SK-N-MC (cell line): ENCODE results near the gene HDGFL1.

ENCODE experiments used
- DNase-seq: peaks from one replicate; pipeline ENCODE4 v3.0.0-alpha.2; 2011; ENCODE audit warnings: low read depth, low spot score
- H3K27ac ChIP-seq: fragments of 200-600 bp; sonication (generic); 2 replicates; pipeline ENCODE4 v1.5.1; 2016; ENCODE audit warnings: mixed run types
- H3K36me3 ChIP-seq: fragments of 200-600 bp; sonication (generic); 2 replicates; pipeline ENCODE4 v1.6.1; 2017; ENCODE audit warnings: antibody characterized with exemption, low read length, mixed read lengths; ENCODE audit not compliant: insufficient read depth
- H3K4me3 ChIP-seq: fragments of 200-600 bp; sonication (generic); 2 replicates; pipeline ENCODE4 v1.5.1; 2016
- H3K9ac ChIP-seq: fragments of 200-600 bp; sonication (generic); 2 replicates; pipeline ENCODE4 v1.8.0; 2017; ENCODE audit warnings: mixed run types, mixed read lengths; ENCODE audit not compliant: insufficient read length
- H3K9me3 ChIP-seq: fragments of 200-600 bp; sonication (generic); 2 replicates; pipeline ENCODE4 v1.6.1; 2017; ENCODE audit warnings: low read depth, mild to moderate bottlenecking, antibody characterized with exemption, low read length, moderate library complexity, mixed read lengths
- EZH2 ChIP-seq: fragments of 200-600 bp; sonication (generic); IDR thresholded peaks from one replicate; pipeline ENCODE4 v1.6.1; 2017; ENCODE audit warnings: antibody characterized with exemption
- FOXP2 ChIP-seq: optimal IDR thresholded peaks from 2 replicates; pipeline ENCODE3; 2011; ENCODE audit warnings: mild to moderate bottlenecking, moderate library complexity; ENCODE audit not compliant: insufficient read depth; ENCODE audit errors: extremely low read length, control extremely low read depth
- POLR2AphosphoS5 ChIP-seq: IDR thresholded peaks from 2 replicates; pipeline ENCODE4 v1.6.1; 2012; ENCODE audit warnings: mild to moderate bottlenecking, low read depth, low read length, borderline replicate concordance

The HDGFL1 gene

GRCh38 chr6:22550971-22551670 is 18.2 kb upstream of the HDGFL1 start:
- Histone ChIP-seq H3K36me3 (no peaks in the 10 kb centered on the region), H3K27ac (no peak overlapping the region), H3K9ac (no peak overlapping the region), H3K9me3 (no peaks in the 10 kb centered on the region), H3K4me3 (no peak overlapping the region)
- TF ChIP-seq EZH2 (no peak), FOXP2 (no peak), POLR2AphosphoS5 (no peak)
- DNase-seq = no peak

GRCh38 chr6:22556266-22556665 is 13.1 kb upstream of the HDGFL1 start:
- Histone ChIP-seq H3K9me3 (no peaks in the 10 kb centered on the region), H3K36me3 (no peaks in the 10 kb centered on the region), H3K4me3 (no peak overlapping the region), H3K9ac (no peak overlapping the region), H3K27ac (no peak overlapping the region)
- no peak for DNase-seq
- TF ChIP-seq FOXP2 (no peak), POLR2AphosphoS5 (no peak), EZH2 (no peak)

- DNase-seq = no peak
- no peaks in the 10 kb centered on the region for H3K9me3 ChIP-seq
- TF ChIP-seq FOXP2 (no peak), POLR2AphosphoS5 (no peak), EZH2 (no peak)
- H3K9ac ChIP-seq = no peak overlapping the region
- H3K27ac ChIP-seq = no peak overlapping the region
- no peaks in the 10 kb centered on the region for H3K36me3 ChIP-seq
- no peak overlapping the region for H3K4me3 ChIP-seq
Observed at GRCh38 chr6:22557007-22557406, 12.4 kb upstream of the HDGFL1 start.

- no peak overlapping the region for H3K27ac ChIP-seq
- TF ChIP-seq POLR2AphosphoS5 = no peak
- TF ChIP-seq EZH2 = no peak
- TF ChIP-seq FOXP2 = no peak
- no peak overlapping the region for H3K4me3 ChIP-seq
- no peak for DNase-seq
- no peaks in the 10 kb centered on the region for H3K36me3 ChIP-seq
- H3K9me3 ChIP-seq = no peaks in the 10 kb centered on the region
- no peak overlapping the region for H3K9ac ChIP-seq
Observed at GRCh38 chr6:22558288-22558882, 11.0 kb upstream of the HDGFL1 start.

- no peak overlapping the region for H3K27ac ChIP-seq
- TF ChIP-seq FOXP2 (no peak), POLR2AphosphoS5 (no peak), EZH2 (no peak)
- H3K9me3 ChIP-seq = no peaks in the 10 kb centered on the region
- no peak overlapping the region for H3K9ac ChIP-seq
- no peak overlapping the region for H3K4me3 ChIP-seq
- no peaks in the 10 kb centered on the region for H3K36me3 ChIP-seq
- DNase-seq = no peak
Observed at GRCh38 chr6:22568854-22569253, 512 bp upstream of the HDGFL1 start.

GRCh38 chr6:22570185-22570551 is 802 bp downstream of the HDGFL1 start:
- Histone ChIP-seq H3K4me3 (no peak overlapping the region), H3K9ac (no peak overlapping the region), H3K36me3 (no peaks in the 10 kb centered on the region), H3K27ac (no peak overlapping the region), H3K9me3 (no peaks in the 10 kb centered on the region)
- no peak for DNase-seq
- no peak for TF ChIP-seq POLR2AphosphoS5
- no peak for TF ChIP-seq EZH2
- TF ChIP-seq FOXP2 = no peak

- Histone ChIP-seq H3K36me3 (no peaks in the 10 kb centered on the region), H3K4me3 (no peak overlapping the region), H3K27ac (no peak overlapping the region), H3K9me3 (no peaks in the 10 kb centered on the region), H3K9ac (no peak overlapping the region)
- TF ChIP-seq EZH2 = no peak
- TF ChIP-seq POLR2AphosphoS5 = no peak
- TF ChIP-seq FOXP2 = no peak
- no peak for DNase-seq
Observed at GRCh38 chr6:22575190-22575589, 5.8 kb downstream of the HDGFL1 start.

- Histone ChIP-seq H3K27ac (no peak overlapping the region), H3K36me3 (no peaks in the 10 kb centered on the region), H3K9me3 (no peaks in the 10 kb centered on the region), H3K9ac (no peak overlapping the region), H3K4me3 (no peak overlapping the region)
- TF ChIP-seq EZH2 (no peak), POLR2AphosphoS5 (no peak), FOXP2 (no peak)
- DNase-seq = no peak
Observed at GRCh38 chr6:22579439-22579838, 10.1 kb downstream of the HDGFL1 start.

GRCh38 chr6:22580337-22580736 is 11.0 kb downstream of the HDGFL1 start:
- TF ChIP-seq FOXP2 = no peak
- no peak for TF ChIP-seq EZH2
- TF ChIP-seq POLR2AphosphoS5 = no peak
- Histone ChIP-seq H3K4me3 (no peak overlapping the region), H3K9me3 (no peaks in the 10 kb centered on the region), H3K27ac (no peak overlapping the region), H3K9ac (no peak overlapping the region), H3K36me3 (no peaks in the 10 kb centered on the region)
- no peak for DNase-seq
